ENCODE data around the gene FAM114A1. TPM values are rescaled to one million over a fixed set of nuclear protein-coding genes. Genes with fewer than 3 reads are reported as not detected.

The FAM114A1 gene
- total and polyA plus RNA-seq, 2 donors from 2014 or later: 10.8 to 31.1 TPM

DNA sequence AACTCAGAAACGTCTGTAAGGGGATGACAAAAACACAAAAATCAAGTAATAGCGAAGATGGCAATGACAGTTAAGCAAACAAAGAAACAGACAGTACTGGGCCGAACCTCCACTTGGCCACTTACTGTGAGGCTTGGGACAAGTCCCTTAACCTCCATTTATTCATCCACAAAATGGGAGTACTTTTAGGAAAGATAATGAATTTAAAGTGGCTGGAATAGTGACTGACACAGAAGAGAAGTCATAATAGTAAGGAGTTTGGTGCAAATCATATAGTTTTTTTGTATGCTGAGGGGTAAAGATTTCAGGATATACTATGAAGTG, 9.5 kb upstream of the FAM114A1 start:
- Histone ChIP-seq H3K4me1 (ENCODE audit: control insufficient read depth in 2 of 3, insufficient read depth in 2 of 3, low read depth in 1 of 3, low read length in 3 of 3) (no peaks in the 10 kb centered on the region), H3K4me3 (ENCODE audit: low read length in 3 of 3) (no peak overlapping the region), H3K36me3 (ENCODE audit: control insufficient read depth in 2 of 3, insufficient read depth in 3 of 3, low read length in 3 of 3) (no peaks in the 10 kb centered on the region), H3K27me3 (ENCODE audit: control insufficient read depth, insufficient read depth, low read length) (no peaks in the 10 kb centered on the region), H3K9me3 (ENCODE audit: control insufficient read depth in 2 of 3, insufficient read depth in 1 of 3, low read length in 3 of 3) (no peaks in the 10 kb centered on the region), H3K9ac (ENCODE audit: low read length in 3 of 3) (no peak overlapping the region), H3K27ac (ENCODE audit: low read depth in 2 of 2, low read length in 2 of 2) (peak overlapping the region in 1 of 2 donors; percentile 32)
- DNase-seq (no peak), FAIRE-seq (no peak)
- intact Hi-C loops (cut with DNase I): no loop called here
- TF ChIP-seq, protein P1, sequence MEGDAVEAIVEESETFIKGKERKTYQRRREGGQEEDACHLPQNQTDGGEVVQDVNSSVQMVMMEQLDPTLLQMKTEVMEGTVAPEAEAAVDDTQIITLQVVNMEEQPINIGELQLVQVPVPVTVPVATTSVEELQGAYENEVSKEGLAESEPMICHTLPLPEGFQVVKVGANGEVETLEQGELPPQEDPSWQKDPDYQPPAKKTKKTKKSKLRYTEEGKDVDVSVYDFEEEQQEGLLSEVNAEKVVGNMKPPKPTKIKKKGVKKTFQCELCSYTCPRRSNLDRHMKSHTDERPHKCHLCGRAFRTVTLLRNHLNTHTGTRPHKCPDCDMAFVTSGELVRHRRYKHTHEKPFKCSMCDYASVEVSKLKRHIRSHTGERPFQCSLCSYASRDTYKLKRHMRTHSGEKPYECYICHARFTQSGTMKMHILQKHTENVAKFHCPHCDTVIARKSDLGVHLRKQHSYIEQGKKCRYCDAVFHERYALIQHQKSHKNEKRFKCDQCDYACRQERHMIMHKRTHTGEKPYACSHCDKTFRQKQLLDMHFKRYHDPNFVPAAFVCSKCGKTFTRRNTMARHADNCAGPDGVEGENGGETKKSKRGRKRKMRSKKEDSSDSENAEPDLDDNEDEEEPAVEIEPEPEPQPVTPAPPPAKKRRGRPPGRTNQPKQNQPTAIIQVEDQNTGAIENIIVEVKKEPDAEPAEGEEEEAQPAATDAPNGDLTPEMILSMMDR (IDR thresholded peaks at IDR 0.05; ENCODE audit: borderline replicate concordance, extremely low read depth, insufficient read depth): no peak

DNA sequence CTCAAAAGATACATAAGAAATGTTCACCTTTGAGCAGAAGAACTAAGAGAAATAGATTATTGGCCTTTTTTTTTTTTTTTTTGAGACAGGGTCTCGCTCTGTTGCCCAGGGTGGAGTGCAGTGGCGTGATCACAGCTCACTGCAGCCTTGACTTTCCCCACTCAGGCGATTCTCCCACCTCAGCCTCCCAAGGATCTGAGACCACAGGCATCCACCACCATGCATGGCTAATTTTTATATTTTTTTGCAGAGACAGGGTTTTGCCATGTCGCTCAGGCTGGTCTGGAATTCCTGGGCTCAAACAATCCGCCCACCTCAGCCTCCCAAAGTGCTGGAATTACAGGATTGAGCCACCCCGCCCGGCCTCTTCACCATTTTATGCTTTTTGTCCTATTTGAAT, 8.1 kb upstream of the FAM114A1 start:
- no peaks in the 10 kb centered on the region for H3K4me1 ChIP-seq (ENCODE audit: control insufficient read depth in 2 of 3, insufficient read depth in 2 of 3, low read depth in 1 of 3, low read length in 3 of 3)
- H3K9ac ChIP-seq (ENCODE audit: low read length in 3 of 3): no peak overlapping the region
- no peak overlapping the region for H3K27ac ChIP-seq (ENCODE audit: low read depth in 2 of 2, low read length in 2 of 2)
- no peaks in the 10 kb centered on the region for H3K27me3 ChIP-seq (ENCODE audit: control insufficient read depth, insufficient read depth, low read length)
- H3K36me3 ChIP-seq (ENCODE audit: control insufficient read depth in 2 of 3, insufficient read depth in 3 of 3, low read length in 3 of 3): no peaks in the 10 kb centered on the region
- FAIRE-seq (no peak), DNase-seq (no peak)
- no peak overlapping the region for H3K4me3 ChIP-seq (ENCODE audit: low read length in 3 of 3)
- H3K9me3 ChIP-seq (ENCODE audit: control insufficient read depth in 2 of 3, insufficient read depth in 1 of 3, low read length in 3 of 3): no peaks in the 10 kb centered on the region
- TF ChIP-seq, protein P1 (IDR thresholded peaks at IDR 0.05; ENCODE audit: borderline replicate concordance, extremely low read depth, insufficient read depth): no peak
- intact Hi-C loops (cut with DNase I): no loop called here

DNA sequence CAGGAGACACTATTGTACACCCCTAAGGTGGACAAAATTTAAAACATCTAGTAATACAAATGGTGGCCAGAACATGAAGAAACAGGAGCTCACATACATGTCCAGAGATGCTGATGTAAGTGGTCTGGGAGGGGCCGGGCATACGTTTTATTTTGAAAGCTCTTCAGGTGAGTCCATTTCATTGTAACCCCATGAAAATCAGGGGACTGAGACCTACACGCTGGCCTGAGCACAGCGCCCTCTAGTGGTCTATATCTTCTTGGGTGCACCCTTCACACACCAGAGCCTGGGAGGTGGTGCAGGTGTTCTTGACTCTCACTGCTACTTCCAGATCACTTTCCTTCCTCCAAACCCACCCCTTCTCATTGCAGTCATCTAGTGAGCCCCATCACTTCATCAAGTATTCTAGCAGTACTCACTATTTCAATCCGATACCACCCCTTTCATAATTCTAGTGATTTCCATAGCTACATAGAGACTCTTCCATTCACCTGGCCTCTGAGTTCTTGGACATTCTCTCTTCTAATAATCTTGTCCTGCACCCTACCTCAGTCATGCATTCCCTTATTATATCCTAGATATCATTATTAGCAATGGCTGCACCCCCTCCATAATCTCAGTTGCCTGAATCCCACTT, 6.7 kb upstream of the FAM114A1 start:
- Histone ChIP-seq H3K27me3 (ENCODE audit: control insufficient read depth, insufficient read depth, low read length) (no peaks in the 10 kb centered on the region), H3K27ac (ENCODE audit: low read depth in 2 of 2, low read length in 2 of 2) (no peak overlapping the region), H3K4me1 (ENCODE audit: control insufficient read depth in 2 of 3, insufficient read depth in 2 of 3, low read depth in 1 of 3, low read length in 3 of 3) (no peaks in the 10 kb centered on the region), H3K36me3 (ENCODE audit: control insufficient read depth in 2 of 3, insufficient read depth in 3 of 3, low read length in 3 of 3) (no peaks in the 10 kb centered on the region), H3K9me3 (ENCODE audit: control insufficient read depth in 2 of 3, insufficient read depth in 1 of 3, low read length in 3 of 3) (no peaks in the 10 kb centered on the region), H3K9ac (ENCODE audit: low read length in 3 of 3) (no peak overlapping the region), H3K4me3 (ENCODE audit: low read length in 3 of 3) (no peak overlapping the region)
- DNase-seq (peak in 2 of 5 donors; percentile 26 to 28), FAIRE-seq (no peak)
- TF ChIP-seq, protein P1 (IDR thresholded peaks at IDR 0.05; ENCODE audit: borderline replicate concordance, extremely low read depth, insufficient read depth): peak; percentile 61
- intact Hi-C loops (cut with DNase I): no loop called here

DNA sequence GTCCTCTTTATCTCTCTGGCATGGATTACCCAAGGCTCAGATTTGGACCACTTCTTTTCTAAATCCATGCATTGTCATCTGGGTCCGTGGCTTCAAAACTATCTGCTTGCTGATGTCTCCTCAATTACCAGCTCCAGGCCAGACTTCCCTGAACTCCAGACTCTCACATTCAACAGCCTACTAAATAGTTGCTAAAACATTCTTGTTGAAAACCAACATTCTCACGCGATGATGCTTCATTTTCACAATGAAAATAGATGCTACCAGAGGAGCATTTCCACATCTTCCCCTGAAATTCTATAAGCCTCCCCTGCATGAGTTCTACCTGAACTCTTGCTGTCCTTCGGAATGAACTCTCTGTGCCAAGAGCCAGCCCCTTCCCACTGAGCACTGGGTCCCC, 5.8 kb upstream of the FAM114A1 start:
- no peak overlapping the region for H3K9ac ChIP-seq (ENCODE audit: low read length in 3 of 3)
- no peaks in the 10 kb centered on the region for H3K4me1 ChIP-seq (ENCODE audit: control insufficient read depth in 2 of 3, insufficient read depth in 2 of 3, low read depth in 1 of 3, low read length in 3 of 3)
- FAIRE-seq (no peak), DNase-seq (no peak)
- TF ChIP-seq, protein P1 (IDR thresholded peaks at IDR 0.05; ENCODE audit: borderline replicate concordance, extremely low read depth, insufficient read depth): no peak
- H3K9me3 ChIP-seq (ENCODE audit: control insufficient read depth in 2 of 3, insufficient read depth in 1 of 3, low read length in 3 of 3): no peaks in the 10 kb centered on the region
- H3K27me3 ChIP-seq (ENCODE audit: control insufficient read depth, insufficient read depth, low read length): no peaks in the 10 kb centered on the region
- no peak overlapping the region for H3K27ac ChIP-seq (ENCODE audit: low read depth in 2 of 2, low read length in 2 of 2)
- intact Hi-C loops (cut with DNase I): no loop called here
- no peaks in the 10 kb centered on the region for H3K36me3 ChIP-seq (ENCODE audit: control insufficient read depth in 2 of 3, insufficient read depth in 3 of 3, low read length in 3 of 3)
- no peak overlapping the region for H3K4me3 ChIP-seq (ENCODE audit: low read length in 3 of 3)

Measured in kidney (tissue), 14 donors.